ENCODE measurements around the gene PHF10. TPM values are rescaled to one million over a fixed set of nuclear protein-coding genes. Genes with fewer than 3 reads are reported as not detected.

The PHF10 gene
- total RNA-seq, 1 donor from 2014 or later: 85.9 TPM

DNA sequence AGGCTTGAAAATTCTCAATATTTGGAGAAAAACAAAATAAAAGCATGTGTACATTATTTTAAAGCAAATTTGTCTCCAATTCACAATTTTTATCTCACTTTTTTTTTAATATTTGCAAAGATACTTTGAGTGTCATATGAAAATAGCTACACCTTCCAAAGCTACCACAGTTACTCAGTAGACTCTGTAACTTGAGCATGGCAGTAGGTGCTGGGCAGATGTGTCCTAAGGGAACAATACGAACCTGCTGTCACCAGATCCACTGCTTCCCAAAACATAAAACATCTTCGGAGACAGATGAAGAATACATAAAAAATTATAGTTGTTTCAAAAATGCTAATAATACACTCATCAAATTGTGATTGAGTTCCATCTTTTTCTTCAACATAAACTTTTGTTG is 33.0 kb downstream of the PHF10 start:
- Mint-ChIP-seq H3K27me3 (ENCODE audit: low read depth) (no peaks in the 10 kb centered on the region), H3K9me3 (peaks cover 22% of the 10 kb centered on the region), H3K4me1 (peaks cover 5% of the 10 kb centered on the region), H3K27ac (ENCODE audit: unreplicated experiment) (no peak overlapping the region), H3K36me3 (ENCODE audit: low read depth) (peaks cover 58% of the 10 kb centered on the region), H3K4me3 (no peak overlapping the region)
- TF ChIP-seq, protein P1, sequence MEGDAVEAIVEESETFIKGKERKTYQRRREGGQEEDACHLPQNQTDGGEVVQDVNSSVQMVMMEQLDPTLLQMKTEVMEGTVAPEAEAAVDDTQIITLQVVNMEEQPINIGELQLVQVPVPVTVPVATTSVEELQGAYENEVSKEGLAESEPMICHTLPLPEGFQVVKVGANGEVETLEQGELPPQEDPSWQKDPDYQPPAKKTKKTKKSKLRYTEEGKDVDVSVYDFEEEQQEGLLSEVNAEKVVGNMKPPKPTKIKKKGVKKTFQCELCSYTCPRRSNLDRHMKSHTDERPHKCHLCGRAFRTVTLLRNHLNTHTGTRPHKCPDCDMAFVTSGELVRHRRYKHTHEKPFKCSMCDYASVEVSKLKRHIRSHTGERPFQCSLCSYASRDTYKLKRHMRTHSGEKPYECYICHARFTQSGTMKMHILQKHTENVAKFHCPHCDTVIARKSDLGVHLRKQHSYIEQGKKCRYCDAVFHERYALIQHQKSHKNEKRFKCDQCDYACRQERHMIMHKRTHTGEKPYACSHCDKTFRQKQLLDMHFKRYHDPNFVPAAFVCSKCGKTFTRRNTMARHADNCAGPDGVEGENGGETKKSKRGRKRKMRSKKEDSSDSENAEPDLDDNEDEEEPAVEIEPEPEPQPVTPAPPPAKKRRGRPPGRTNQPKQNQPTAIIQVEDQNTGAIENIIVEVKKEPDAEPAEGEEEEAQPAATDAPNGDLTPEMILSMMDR (conservative IDR thresholded peaks at IDR 0.05): no peak
- no peak for DNase-seq (ENCODE audit: low read depth, low spot score)

DNA sequence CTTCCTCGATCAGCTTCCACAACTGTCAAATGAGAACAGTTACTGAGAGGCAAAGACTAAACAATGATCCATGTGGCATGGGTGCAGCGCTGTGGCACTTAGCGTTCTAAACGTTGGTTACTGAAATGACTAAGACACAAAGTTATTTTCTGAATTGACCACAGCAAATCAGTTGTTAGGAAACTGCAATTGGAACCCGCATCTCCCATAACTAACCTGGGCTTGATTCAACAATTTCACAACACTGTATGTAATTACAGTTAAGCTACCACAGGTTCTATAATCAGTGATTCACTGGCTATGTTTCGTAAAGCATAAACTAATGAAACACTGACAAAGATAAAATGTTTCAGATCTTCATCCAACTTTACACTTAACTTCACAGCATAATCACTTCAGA is 35.0 kb downstream of the PHF10 start:
- peaks cover 65% of the 10 kb centered on the region for H3K36me3 Mint-ChIP-seq (ENCODE audit: low read depth)
- no peak overlapping the region for H3K27ac Mint-ChIP-seq (ENCODE audit: unreplicated experiment)
- H3K4me1 Mint-ChIP-seq: peaks cover 5% of the 10 kb centered on the region
- DNase-seq (ENCODE audit: low read depth, low spot score): no peak
- H3K4me3 Mint-ChIP-seq: no peak overlapping the region
- H3K9me3 Mint-ChIP-seq: peaks cover 33% of the 10 kb centered on the region
- TF ChIP-seq, protein P1 (conservative IDR thresholded peaks at IDR 0.05): no peak
- no peaks in the 10 kb centered on the region for H3K27me3 Mint-ChIP-seq (ENCODE audit: low read depth)

DNA sequence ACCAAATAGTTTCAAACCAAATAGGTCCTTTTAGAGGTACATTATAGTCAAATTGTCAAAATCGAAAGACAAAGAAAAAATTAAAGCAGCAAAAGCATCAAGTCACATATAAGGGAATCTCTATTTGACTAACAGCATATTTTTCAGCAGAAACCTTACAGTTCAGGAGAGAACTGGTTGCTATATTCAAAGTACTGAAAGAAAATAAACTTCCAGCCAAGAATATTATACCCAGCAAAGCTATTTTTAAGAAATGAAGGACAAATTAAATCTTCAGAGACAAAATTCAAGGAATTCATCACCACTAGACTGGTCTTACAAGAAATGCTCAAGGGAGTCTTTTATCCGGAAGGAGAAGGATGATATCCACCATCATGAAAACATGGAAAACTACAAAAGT is 38.4 kb downstream of the PHF10 start:
- Mint-ChIP-seq H3K4me1 (no peaks in the 10 kb centered on the region), H3K4me3 (no peak overlapping the region), H3K9me3 (peaks cover 33% of the 10 kb centered on the region), H3K36me3 (ENCODE audit: low read depth) (peaks cover 76% of the 10 kb centered on the region), H3K27ac (ENCODE audit: unreplicated experiment) (no peak overlapping the region), H3K27me3 (ENCODE audit: low read depth) (no peaks in the 10 kb centered on the region)
- TF ChIP-seq, protein P1 (conservative IDR thresholded peaks at IDR 0.05): no peak
- DNase-seq (ENCODE audit: low read depth, low spot score): no peak

DNA sequence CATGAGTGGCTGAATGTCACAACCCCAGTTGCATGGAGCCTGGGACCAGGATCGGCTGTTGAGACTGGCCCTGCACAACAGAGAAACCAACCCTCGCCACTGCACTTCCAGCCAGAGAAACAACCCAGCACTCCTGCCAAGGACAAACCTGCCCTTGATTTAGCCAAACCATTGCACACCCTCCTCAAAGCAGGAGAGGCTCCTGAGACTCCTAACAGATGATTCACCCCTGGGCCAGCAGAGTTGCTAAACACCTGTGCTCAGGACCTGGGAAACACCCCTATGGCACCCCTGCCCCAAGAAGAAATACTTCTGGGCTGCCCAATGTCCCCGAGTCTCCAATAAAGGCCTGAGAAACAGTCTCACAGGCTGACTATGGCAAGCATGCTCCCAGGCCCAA is 40.2 kb downstream of the PHF10 start:
- TF ChIP-seq, protein P1 (conservative IDR thresholded peaks at IDR 0.05): no peak
- no peaks in the 10 kb centered on the region for H3K4me1 Mint-ChIP-seq
- H3K27me3 Mint-ChIP-seq (ENCODE audit: low read depth): no peaks in the 10 kb centered on the region
- H3K9me3 Mint-ChIP-seq: peaks cover 30% of the 10 kb centered on the region
- no peak overlapping the region for H3K4me3 Mint-ChIP-seq
- peaks cover 76% of the 10 kb centered on the region for H3K36me3 Mint-ChIP-seq (ENCODE audit: low read depth)
- DNase-seq (ENCODE audit: low read depth, low spot score): no peak
- no peak overlapping the region for H3K27ac Mint-ChIP-seq (ENCODE audit: unreplicated experiment)

DNA sequence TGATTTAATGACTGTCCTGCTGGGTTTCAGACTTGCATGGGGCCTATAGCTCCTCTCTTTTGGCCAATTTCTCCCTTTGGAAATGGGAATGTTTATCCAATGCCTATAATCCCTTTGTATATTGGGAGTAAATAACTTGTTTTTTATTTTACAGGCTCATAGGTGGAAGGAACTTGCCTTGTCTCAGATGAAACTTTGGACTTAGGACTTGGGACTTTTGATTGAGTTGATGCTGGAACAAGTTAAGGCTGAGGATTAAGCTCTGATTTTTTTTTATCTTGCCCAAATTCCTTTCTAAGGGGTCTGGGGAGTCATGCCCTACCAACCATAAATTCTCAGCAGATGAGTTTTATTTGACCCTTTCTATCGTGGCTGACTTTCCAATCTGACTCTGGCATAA is 46.0 kb downstream of the PHF10 start:
- H3K4me3 Mint-ChIP-seq: no peak overlapping the region
- no peak for DNase-seq (ENCODE audit: low read depth, low spot score)
- H3K27me3 Mint-ChIP-seq (ENCODE audit: low read depth): no peaks in the 10 kb centered on the region
- no peak overlapping the region for H3K27ac Mint-ChIP-seq (ENCODE audit: unreplicated experiment)
- TF ChIP-seq, protein P1 (conservative IDR thresholded peaks at IDR 0.05): no peak
- H3K36me3 Mint-ChIP-seq (ENCODE audit: low read depth): peaks cover 64% of the 10 kb centered on the region
- H3K9me3 Mint-ChIP-seq: peaks cover 8% of the 10 kb centered on the region
- peaks cover 6% of the 10 kb centered on the region for H3K4me1 Mint-ChIP-seq

DNA sequence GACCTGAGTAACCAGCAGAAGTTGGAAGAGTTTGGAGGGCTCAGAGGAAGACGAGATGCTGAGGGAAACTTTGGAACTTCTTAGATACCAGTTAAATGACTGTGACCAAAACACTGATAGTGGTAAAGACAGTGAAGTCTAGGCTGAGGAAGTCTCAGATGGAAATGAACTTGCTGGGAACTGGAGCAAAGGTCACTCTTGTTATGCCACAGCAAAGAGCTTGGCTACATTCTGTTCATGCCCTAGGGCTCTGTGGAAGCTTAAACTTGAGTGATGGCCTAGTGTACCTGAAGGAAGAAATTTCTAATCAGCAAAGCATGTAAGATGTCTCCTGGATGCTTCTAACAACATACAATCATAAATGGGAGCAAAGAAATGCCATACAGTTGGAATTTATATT is 47.2 kb downstream of the PHF10 start:
- Mint-ChIP-seq H3K27ac (ENCODE audit: unreplicated experiment) (no peak overlapping the region), H3K4me3 (no peak overlapping the region)
- DNase-seq (ENCODE audit: low read depth, low spot score): no peak

More for the DNA sequence above, 47.2 kb downstream of the PHF10 start:
- Mint-ChIP-seq H3K9me3 (peaks cover 8% of the 10 kb centered on the region), H3K36me3 (ENCODE audit: low read depth) (peaks cover 65% of the 10 kb centered on the region), H3K27me3 (ENCODE audit: low read depth) (no peaks in the 10 kb centered on the region), H3K4me1 (peaks cover 14% of the 10 kb centered on the region)
- TF ChIP-seq, protein P1 (conservative IDR thresholded peaks at IDR 0.05): no peak

Data from neural crest cell (in vitro differentiated cells).